GM18507 (cell line): ENCODE data around the gene ACTR1A.
"Not testable (repeated sequence)": the region's sequence is repeated elsewhere in the genome, so short reads cannot be mapped to it uniquely, and the experiment has no call there.

Experiments
- DNase-seq: peaks from one replicate; pipeline ENCODE4 v3.0.0; 2011; ENCODE audit warnings: low read depth; ENCODE audit not compliant: insufficient read length; ENCODE audit errors: extremely low spot score
- FAIRE-seq: peaks from 2 replicates; lab custom pipeline; 2011; peaks lifted over from hg19 to GRCh38; lab: Jason Lieb, UNC

ACTR1A gene

GRCh38 chr10:102502337-102503151, at the start of gene ACTR1A:
TSS of gene ACTR1A (minus strand) at chr10:102502712. CDS start at chr10:102502647, 65 bp downstream.
- DNase-seq = peak; percentile 69
- no peak for FAIRE-seq

- no peak for FAIRE-seq
- DNase-seq = no peak
Measured at GRCh38 chr10:102550636-102551210, 48.2 kb upstream of the ACTR1A start.

DNA sequence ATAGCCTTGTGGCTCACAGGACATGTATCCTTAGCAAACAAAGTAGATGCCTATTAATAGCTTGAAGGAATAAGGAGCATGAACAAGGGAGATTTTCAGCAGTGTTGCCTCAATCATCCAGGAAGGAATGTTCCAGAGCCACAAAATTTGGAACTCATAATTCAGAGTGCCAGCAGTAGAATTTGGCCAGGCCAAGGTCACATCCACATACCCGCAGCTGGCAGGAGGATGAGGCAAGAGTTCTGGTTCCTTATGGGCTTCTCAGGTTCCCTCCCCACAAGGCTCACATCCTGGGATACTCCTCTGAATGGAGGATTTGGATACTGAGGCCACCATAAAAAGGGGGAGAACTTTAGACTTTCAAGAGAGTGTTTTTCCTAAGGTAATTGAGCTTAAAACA, 47.0 kb upstream of the ACTR1A start:
- DNase-seq (no peak), FAIRE-seq (no peak)

DNA sequence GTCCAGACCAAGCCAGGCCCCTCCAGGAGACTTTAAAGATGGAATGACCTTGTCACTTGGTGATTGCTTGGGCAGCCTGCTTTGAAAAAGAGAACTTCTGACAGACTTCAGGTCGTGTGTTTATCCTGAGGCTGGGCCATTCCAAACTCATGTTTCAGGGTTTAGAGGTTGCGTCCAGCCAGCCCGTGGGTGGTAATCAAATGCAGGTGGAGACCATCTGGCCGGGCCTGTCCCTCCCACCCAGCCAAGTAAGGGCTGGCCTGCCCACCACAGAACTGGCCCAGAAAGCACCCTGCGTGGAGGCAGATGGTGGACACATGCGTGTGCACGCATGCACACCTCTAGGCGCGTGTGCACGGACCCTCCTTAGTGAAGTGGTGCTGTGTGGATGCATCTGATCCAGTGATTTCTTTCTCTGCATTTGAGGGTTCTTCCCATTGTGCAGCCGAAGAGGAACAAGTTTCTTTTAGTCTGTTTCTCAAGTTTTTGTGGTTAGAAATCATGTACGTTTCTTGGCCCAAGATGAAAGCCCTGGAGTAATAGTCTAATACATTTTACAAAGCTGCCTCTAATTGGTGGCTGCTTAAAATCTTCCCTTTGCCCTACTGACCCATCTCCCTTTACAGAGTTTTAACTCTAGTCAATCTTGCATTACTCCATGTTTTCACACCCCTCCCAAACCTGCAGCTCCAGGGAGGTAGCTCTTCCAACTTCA, 44.3 kb upstream of the ACTR1A start:
- DNase-seq (no peak), FAIRE-seq (no peak)

DNA sequence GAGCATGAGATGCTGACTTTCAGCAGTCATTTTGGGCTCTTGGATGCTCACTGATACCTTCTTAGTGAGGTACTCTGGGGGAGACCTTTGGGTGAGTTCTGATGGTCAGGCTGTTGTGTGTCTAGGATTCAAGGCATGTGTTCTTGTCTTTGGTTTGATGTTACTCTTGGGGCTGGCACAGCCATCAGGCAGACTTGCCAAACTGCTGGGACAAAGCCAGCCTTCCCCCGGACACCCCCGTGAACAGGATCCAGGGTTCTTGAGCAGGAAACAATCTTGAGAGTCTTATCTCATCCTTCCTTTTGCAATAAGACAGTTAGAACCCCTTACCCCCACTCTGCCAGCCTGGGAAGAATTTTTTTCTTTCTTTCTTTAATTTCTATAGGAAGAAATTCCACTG, 43.5 kb upstream of the ACTR1A start:
- no peak for FAIRE-seq
- no peak for DNase-seq

DNA sequence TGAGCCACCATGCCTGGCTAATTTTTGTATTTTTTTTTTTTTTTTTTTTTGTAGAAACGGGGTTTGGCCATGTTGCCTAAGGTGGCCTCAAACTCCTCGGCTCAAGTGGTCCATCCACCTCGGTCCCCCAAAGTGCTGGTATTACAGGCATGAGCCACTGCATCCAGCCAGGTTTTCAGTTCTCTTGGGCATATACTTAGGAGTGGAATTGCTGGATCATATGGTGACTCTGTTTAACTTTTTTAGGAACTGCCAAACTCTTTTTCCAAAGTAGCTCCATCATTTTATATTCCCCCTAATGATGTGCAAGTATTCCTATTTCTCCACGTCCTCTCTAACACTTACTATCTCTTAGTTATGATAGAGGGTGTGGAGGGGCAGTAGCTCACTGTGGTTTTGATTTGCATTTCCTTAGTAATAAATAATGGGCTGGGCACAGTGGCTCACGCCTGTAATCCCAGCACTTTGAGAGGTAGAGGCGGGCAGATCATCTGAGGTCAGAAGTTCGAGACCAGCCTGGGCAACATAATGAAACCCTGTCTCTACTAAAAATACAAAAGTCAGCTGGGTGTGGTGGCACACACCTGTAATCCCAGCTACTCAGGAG, 42.9 kb upstream of the ACTR1A start:
- DNase-seq = no peak
- no peak for FAIRE-seq

DNA sequence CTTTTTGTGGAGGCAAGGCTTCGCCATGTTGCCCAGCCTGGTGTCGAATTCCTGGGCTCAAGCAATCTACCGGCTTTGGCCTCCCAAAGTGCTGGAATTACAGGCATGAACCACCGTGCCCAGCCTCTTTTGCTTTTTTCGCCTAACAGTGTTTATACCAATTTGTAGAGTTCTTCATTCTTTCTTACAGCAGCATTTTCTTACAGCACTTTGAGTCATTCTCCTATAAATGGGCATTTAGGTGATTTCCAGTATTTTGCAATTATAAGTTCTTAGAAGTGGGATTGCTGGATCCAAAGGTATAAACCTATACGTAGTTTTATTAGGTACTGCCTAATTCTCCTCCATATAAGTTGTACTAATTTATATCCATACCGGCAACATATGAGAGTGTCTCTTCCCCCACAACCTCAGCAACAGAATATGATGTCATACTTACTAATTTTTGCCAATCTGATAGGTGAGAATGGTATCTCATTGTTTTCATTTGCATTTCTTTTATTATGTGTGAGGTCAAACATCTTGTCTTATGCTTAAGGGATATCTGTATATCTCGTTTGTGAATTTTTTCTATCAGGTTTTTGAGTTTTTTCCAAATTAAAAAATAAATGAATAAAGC, 40.4 kb upstream of the ACTR1A start:
- DNase-seq (no peak), FAIRE-seq (peak; percentile 9)

GRCh38 chr10:102540023-102540422, 37.5 kb upstream of the ACTR1A start:
- DNase-seq = no peak

DNA sequence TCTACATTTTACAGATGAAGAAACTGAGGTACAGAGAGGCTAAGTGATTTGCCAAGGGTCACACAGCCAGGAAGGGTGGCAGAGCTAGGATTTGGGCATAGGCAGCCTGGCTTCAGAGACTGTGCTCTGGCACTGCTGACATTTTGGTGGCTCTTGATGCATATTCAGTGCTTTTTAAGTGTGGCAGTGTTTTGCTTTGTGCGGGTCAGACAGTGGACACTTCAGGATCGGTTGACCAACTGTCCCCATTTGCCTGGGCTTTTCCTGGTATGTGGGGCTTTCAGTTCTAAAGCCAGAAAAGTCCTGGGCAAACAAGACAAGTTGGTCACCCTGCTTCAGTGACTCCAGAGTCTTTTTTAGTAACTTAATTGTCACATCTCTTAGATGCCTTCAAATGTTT, 36.3 kb upstream of the ACTR1A start:
- FAIRE-seq = no peak
- no peak for DNase-seq

More at GRCh38 chr10:102540023-102540422, 37.5 kb upstream of the ACTR1A start:
- peak; percentile 47 for FAIRE-seq

DNA sequence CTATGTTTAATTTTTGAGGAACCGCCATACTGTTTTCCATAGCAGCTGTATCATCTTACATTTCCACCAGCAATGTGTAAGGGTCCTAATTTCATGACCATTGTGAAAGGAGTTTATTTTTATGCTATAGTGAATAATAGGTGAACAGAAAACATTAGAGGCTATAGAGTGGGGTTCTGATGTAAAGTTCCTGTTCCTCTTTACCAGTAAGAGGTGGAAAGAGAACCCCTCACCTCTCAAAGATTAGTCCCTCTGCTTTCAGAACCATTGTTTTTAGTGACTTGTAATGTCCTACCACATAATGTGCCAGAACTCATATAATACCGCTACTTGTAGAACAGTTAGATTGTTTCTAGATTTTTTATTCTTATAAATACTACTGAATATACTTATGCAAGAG, 35.4 kb upstream of the ACTR1A start:
- DNase-seq = no peak
- peak; percentile 18 for FAIRE-seq

- peak; percentile 75 for FAIRE-seq
- DNase-seq = no peak
Measured at GRCh38 chr10:102537367-102537766, 34.9 kb upstream of the ACTR1A start.

- no peak for FAIRE-seq
Measured at GRCh38 chr10:102535481-102536147, 33.1 kb upstream of the ACTR1A start.

GRCh38 chr10:102534966-102535365, 32.5 kb upstream of the ACTR1A start:
- DNase-seq, FAIRE-seq: not testable (repeated sequence)

More at GRCh38 chr10:102535481-102536147, 33.1 kb upstream of the ACTR1A start:
- no peak for DNase-seq

DNA sequence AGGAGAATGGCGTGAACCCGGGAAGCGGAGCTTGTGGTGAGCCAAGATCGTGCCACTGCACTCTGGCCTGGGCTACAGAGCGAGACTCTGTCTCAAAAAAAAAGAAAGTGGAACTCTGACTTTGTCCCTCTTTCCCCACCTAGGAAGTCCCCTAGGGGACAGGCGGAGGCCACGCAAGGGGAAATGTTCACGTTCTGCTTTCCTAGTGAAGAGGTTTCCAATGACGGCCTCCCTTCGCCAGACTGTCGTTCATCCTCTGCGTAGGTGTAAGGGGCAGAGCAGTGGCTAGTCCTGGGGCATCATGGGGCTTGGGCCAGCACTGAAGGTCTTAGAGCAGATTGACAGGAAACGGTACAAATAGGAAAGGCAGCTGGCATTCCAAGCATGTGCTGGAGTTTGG, 31.8 kb upstream of the ACTR1A start:
- DNase-seq (no peak), FAIRE-seq (no peak)

DNA sequence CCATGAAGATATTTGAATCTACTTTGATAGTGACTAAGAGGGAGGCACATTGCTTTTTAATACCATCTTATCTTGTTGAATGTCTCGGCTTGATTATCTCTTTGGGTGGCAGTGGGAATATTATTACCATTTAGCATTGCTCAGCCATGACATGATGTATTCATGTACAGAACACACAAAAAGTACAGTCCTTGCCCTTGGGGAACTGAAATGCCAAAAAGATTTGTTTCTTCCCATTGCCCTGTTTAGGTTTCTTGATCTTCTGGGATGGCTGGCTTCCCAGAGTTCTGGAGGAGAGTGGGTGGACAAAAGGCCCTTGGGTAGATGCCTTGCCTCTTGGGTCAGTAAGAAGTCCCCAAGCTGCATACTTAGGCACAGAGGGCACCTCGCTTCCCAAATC, 25.0 kb upstream of the ACTR1A start:
- FAIRE-seq = no peak
- DNase-seq = no peak

DNA sequence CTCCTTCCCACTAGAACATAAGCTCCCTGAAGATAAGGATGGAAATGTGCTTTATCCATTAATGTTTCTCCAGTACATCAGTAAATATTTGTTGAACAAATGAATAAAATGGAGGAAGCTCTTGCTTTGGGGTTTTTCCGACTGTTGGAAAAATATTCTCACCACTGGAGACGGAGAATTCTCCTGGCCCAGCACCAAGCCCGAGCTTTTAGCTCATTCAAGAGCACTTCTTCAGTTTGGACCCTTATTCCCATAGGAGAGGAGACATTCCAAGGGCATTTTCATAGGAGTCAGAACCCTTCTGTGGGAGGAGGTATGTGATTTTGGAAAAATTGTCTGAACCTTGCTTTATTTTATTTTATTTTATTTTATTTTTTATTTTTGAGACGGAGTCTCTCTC, 22.2 kb upstream of the ACTR1A start:
- no peak for DNase-seq
- no peak for FAIRE-seq

GRCh38 chr10:102523250-102524029, 20.9 kb upstream of the ACTR1A start:
- no peak for FAIRE-seq
- no peak for DNase-seq

GRCh38 chr10:102522874-102523249, 20.4 kb upstream of the ACTR1A start:
- no peak for DNase-seq
- no peak for FAIRE-seq
